GM06990 (cell line): ENCODE data around the gene SIPA1L3.
"Not testable (repeated sequence)": the region's sequence is repeated elsewhere in the genome, so short reads cannot be mapped to it uniquely, and the experiment has no call there.

Experiments
- DNase-seq: peaks from one replicate; pipeline ENCODE4 v3.0.0-alpha.2; 2011; ENCODE audit not compliant: insufficient read length; ENCODE audit errors: extremely low read depth
- H3K27me3 ChIP-seq: replicated peaks from 2 replicates; pipeline ENCODE4 v1.6.0; 2011; ENCODE audit warnings: low read length; ENCODE audit not compliant: control insufficient read depth, insufficient read depth
- H3K36me3 ChIP-seq: 2 replicates; pipeline ENCODE4 v1.5.1; 2011; ENCODE audit warnings: low read length; ENCODE audit not compliant: control insufficient read depth, insufficient read depth
- H3K4me3 ChIP-seq: replicated peaks from 2 replicates; pipeline ENCODE4 v1.5.1; 2011; ENCODE audit warnings: low read depth, mild to moderate bottlenecking, control low read depth, low read length
- TF ChIP-seq, protein P1 (sequence below): IDR thresholded peaks from 2 replicates; pipeline ENCODE4 v1.5.1; 2011; ENCODE audit warnings: low read length, control low read depth, mild to moderate bottlenecking, inconsistent platforms; ENCODE audit not compliant: insufficient read depth, poor library complexity, severe bottlenecking

Gene SIPA1L3

DNA sequence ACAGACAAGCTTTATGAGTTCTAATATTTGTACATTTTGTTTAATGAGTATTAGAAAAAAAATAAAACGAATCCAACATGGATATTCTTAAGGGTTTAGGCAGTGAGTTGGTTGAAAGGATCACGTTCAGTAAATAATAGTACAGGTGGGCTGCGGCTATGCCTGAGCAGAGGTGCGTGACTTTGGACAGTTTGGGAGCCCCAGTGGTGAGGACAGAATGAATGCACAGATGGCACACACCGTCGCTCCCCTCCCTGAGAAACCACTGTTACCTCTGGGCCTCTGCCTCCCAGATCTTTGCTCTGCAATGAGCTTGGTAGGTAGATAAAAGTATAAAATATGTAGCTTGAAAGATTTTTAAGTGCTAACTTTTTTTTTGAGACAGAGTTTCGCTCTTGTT lies 153.3 kb downstream of the SIPA1L3 start:
- no peaks in the 10 kb centered on the region for H3K27me3 ChIP-seq
- no peak for DNase-seq
- TF ChIP-seq, protein P1, sequence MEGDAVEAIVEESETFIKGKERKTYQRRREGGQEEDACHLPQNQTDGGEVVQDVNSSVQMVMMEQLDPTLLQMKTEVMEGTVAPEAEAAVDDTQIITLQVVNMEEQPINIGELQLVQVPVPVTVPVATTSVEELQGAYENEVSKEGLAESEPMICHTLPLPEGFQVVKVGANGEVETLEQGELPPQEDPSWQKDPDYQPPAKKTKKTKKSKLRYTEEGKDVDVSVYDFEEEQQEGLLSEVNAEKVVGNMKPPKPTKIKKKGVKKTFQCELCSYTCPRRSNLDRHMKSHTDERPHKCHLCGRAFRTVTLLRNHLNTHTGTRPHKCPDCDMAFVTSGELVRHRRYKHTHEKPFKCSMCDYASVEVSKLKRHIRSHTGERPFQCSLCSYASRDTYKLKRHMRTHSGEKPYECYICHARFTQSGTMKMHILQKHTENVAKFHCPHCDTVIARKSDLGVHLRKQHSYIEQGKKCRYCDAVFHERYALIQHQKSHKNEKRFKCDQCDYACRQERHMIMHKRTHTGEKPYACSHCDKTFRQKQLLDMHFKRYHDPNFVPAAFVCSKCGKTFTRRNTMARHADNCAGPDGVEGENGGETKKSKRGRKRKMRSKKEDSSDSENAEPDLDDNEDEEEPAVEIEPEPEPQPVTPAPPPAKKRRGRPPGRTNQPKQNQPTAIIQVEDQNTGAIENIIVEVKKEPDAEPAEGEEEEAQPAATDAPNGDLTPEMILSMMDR, result no peak
- H3K36me3 ChIP-seq, result peaks cover 3% of the 10 kb centered on the region; the same call in 1 of the 2 replicates
- no peak overlapping the region for H3K4me3 ChIP-seq

DNA sequence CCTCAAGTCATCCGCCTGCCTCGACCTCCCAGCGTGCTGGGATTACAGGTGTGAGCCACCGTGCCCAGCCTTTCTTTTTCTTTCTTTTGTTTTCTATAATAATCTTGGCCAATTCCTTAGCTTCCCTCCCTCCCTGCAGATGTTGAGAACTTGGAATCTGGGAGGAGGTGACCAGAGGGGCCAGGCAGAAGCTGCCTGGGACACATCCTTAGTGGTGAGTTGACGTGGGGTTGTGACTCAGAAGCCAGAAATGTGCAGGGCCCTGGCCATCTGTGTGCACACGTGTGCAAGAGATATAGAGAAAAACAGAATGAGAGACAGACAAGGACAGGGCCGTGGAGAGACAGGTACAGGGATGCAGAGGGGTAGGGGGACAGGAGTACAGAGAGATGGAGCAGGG lies 154.3 kb downstream of the SIPA1L3 start:
- Histone ChIP-seq H3K27me3 (no peaks in the 10 kb centered on the region), H3K36me3 (peaks cover 2% of the 10 kb centered on the region; the same call in 1 of the 2 replicates), H3K4me3 (no peak overlapping the region)
- no peak for DNase-seq
- TF ChIP-seq, protein P1, result no peak

DNA sequence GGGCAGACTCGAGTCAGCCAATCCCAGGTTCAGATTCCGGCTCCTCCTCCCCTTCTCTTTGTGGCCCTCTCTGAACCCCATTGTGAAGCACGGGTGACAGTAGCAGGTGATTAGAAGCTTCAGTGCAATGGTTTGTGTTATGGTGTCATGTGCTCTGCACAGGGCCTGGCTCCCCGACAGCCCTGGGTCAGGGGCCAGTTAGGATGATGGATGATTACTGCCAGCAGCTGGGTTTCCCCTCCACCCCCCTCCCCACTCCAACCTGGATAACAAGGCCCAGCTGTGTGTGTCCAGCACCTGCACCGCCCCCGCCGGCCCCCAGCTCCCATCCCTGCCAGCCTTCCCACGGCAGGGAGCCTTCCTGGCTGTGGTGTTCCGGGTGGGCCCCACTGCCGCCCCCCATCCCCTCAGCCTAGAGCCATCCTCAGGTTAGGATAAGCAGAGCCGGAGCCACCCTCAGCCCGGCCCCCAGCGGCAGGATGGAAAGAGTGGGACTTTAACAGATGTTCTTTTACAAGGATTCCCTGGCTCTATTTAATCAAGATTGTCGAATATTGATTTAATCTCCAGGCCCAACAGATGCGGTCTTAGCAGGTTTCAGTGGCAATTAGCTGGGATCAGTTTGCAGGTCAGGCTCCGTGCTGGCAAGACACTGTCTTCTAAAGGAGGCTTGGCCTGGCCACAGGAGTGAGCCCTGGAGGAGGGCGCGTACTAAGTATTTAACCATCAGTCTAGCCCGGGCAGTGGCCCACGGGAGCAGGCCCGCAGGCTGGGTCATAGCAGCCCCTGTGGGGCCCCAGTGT lies 156.2 kb downstream of the SIPA1L3 start:
- H3K36me3 ChIP-seq, result peaks cover 2% of the 10 kb centered on the region; the same call in 1 of the 2 replicates
- H3K27me3 ChIP-seq, result no peaks in the 10 kb centered on the region
- no peak overlapping the region for H3K4me3 ChIP-seq
- DNase-seq, result no peak
- TF ChIP-seq, protein P1, result no peak

DNA sequence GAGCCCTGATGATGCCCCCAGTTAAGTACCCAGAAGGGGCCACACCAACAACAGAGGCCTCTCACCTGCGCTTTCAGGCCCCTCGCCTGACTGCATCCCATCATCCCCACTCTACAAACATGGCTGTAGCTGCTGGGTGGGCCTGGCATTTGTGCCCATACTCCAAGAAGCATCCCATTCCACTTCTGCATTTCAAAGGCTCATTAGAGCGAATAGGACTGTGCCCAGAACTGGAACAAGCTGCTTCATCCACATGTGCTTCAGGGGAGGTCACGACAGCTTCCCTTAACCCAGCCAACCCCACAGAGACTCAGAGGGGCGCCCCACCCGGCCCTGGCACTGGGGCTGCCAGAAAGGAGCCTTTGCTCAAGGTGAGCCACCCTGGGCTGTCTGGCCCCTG lies 156.9 kb downstream of the SIPA1L3 start:
- TF ChIP-seq, protein P1, result no peak
- Histone ChIP-seq H3K36me3 (peaks cover 2% of the 10 kb centered on the region; the same call in 1 of the 2 replicates), H3K4me3 (no peak overlapping the region), H3K27me3 (no peaks in the 10 kb centered on the region)
- no peak for DNase-seq

DNA sequence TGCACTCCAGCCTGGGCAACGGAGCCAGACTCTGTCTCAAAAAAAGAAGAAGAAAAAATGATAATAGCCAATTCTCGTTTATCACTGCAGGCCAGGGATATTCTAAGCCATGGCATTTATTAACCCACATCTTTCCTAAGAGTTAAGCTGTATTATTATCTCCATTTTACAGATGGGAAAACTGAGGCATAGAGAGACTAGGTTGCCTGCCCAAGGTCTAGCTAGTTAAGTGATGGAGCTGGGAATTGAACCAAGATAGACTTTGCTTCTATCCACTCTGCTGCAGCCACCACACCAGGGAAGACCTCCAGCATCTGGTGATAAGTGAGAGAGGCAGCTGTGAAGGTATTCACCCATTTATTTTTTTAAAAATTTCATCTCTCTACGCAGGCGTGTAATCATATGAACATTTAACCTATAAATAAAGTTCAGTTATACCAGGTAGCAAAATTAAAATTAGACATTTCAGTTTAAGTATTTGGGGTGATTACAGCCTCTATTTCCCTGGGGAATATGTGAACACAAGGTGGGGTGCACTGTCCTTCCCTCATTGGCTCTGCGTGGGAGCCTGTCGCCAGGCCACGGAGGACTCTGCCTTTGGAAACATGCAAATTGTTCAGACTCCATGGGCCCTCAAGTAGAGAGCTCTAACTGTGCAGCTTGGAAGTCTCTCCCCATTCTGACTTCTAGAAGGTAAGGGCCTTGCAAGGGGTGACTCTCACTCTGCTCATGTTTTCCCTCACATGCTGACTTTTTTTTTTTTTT lies 157.8 kb downstream of the SIPA1L3 start:
- no peak overlapping the region for H3K4me3 ChIP-seq
- TF ChIP-seq, protein P1, result no peak
- H3K36me3 ChIP-seq, result peaks cover 2% of the 10 kb centered on the region; the same call in 1 of the 2 replicates
- no peaks in the 10 kb centered on the region for H3K27me3 ChIP-seq
- no peak for DNase-seq

DNA sequence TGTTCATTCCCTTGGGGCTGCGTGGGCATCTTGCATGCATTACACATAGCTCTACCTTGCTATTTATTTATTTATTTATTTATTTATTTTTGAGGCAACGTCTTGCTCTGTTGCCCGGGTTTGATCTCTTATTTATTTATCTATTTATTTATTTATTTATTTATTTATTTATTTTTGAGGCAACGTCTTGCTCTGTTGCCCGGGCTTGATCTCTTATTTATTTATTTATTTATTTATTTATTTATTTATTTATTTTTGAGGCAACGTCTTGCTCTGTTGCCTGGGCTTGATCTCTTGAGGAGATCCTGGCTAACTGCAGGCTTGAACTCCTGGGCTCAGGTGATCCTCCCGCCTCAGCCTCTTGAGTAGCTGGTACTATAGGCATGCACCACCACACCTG lies 158.8 kb downstream of the SIPA1L3 start:
- H3K36me3 ChIP-seq, DNase-seq, H3K27me3 ChIP-seq, H3K4me3 ChIP-seq: not testable (repeated sequence)
